SK-MEL-5 (cell line): ENCODE results near the gene OR6F1. TPM values are rescaled to one million over a fixed set of nuclear protein-coding genes. Genes with fewer than 3 reads are reported as not detected.

ENCODE experiments used
- total RNA-seq: library from RNA; depleted of rRNA; stranded (reverse); fragments of >200 nt; shearing (Covaris generic); gene quantifications from 2 replicates; pipeline ENCODE4 v1.2.3, GENCODE V29; 2014; rRNA removed

Gene OR6F1
- total RNA-seq, 1 experiment from 2014 or later, result not detected

Other genes with a start within 250 kb of the OR6F1 start
- gene OR2C3, start 180.2 kb downstream of the OR6F1 start, total RNA-seq, result 0.03 and 0.05 TPM in 2 replicates
- gene GCSAML, start 167.5 kb downstream of the OR6F1 start, total RNA-seq, result 0.32 and 0.43 TPM in 2 replicates
- gene OR2G2, start 128.3 kb downstream of the OR6F1 start, total RNA-seq, result not detected in 2 replicates
- gene OR2G3, start 111.1 kb downstream of the OR6F1 start, total RNA-seq, result not detected in 2 replicates
- gene OR13G1, start 36.9 kb downstream of the OR6F1 start, total RNA-seq, result not detected in 2 replicates
- not detected in 2 replicates for gene OR14K1, start 22.0 kb upstream of the OR6F1 start, total RNA-seq
- not detected in 2 replicates for gene OR14A2, start 31.5 kb upstream of the OR6F1 start, total RNA-seq
- gene OR1C1, start 43.9 kb upstream of the OR6F1 start, total RNA-seq, result not detected in 2 replicates
- not detected in 2 replicates for gene OR14A16, start 107.5 kb upstream of the OR6F1 start, total RNA-seq
- not detected in 2 replicates for gene OR11L1, start 125.2 kb upstream of the OR6F1 start, total RNA-seq
- gene TRIM58, start 140.5 kb upstream of the OR6F1 start, total RNA-seq, result 0.13 and 0.16 TPM in 2 replicates
- gene OR2W3, start 178.9 kb upstream of the OR6F1 start, total RNA-seq, result not detected in 2 replicates
- not detected in 2 replicates for gene OR2T8, start 203.6 kb upstream of the OR6F1 start, total RNA-seq
- not detected in 2 replicates for gene OR2AJ1, start 208.2 kb upstream of the OR6F1 start, total RNA-seq
- gene OR2L8, start 232.2 kb upstream of the OR6F1 start, total RNA-seq, result not detected in 2 replicates
- gene OR2AK2, start 248.6 kb upstream of the OR6F1 start, total RNA-seq, result not detected in 2 replicates